Kidney tubule cell (primary cell): ENCODE measurements around the gene PTPRC.

ENCODE experiments used
- DNase-seq: peaks from one replicate; pipeline ENCODE4 v3.0.0-alpha.2; 2018; ENCODE audit warnings: low spot score

Gene PTPRC

GRCh38 chr1:198643808-198644207, 5.0 kb downstream of the PTPRC start:
- DNase-seq, result no peak

GRCh38 chr1:198647055-198647454, 8.2 kb downstream of the PTPRC start:
- DNase-seq, result no peak

GRCh38 chr1:198648592-198648991, 9.8 kb downstream of the PTPRC start:
- DNase-seq, result no peak

- no peak for DNase-seq
Observed at GRCh38 chr1:198649232-198649967, 10.6 kb downstream of the PTPRC start.

- no peak for DNase-seq
Observed at GRCh38 chr1:198649968-198650338, 11.1 kb downstream of the PTPRC start.

- no peak for DNase-seq
Observed at GRCh38 chr1:198650506-198650905, 11.7 kb downstream of the PTPRC start.

- no peak for DNase-seq
Observed at GRCh38 chr1:198651650-198652400, 13.0 kb downstream of the PTPRC start.

GRCh38 chr1:198653808-198654413, 15.1 kb downstream of the PTPRC start:
- no peak for DNase-seq

- DNase-seq, result peak; percentile 70
Observed at GRCh38 chr1:198655459-198656121, 16.8 kb downstream of the PTPRC start.

GRCh38 chr1:198656500-198656932, 17.7 kb downstream of the PTPRC start:
- no peak for DNase-seq

GRCh38 chr1:198657550-198658064, 18.8 kb downstream of the PTPRC start:
- DNase-seq, result peak; percentile 49

GRCh38 chr1:198660341-198661261, 21.8 kb downstream of the PTPRC start:
- DNase-seq, result no peak

- no peak for DNase-seq
Observed at GRCh38 chr1:198662821-198663220, 24.0 kb downstream of the PTPRC start.

- no peak for DNase-seq
Observed at GRCh38 chr1:198664068-198664788, 25.4 kb downstream of the PTPRC start.

GRCh38 chr1:198667186-198667585, 28.3 kb downstream of the PTPRC start:
- DNase-seq, result no peak

GRCh38 chr1:198667807-198668206, 29.0 kb downstream of the PTPRC start:
- DNase-seq, result no peak

- peak; percentile 86 for DNase-seq
Observed at GRCh38 chr1:198669023-198669698, 30.3 kb downstream of the PTPRC start.

GRCh38 chr1:198669771-198670170, 30.9 kb downstream of the PTPRC start:
- DNase-seq, result no peak

GRCh38 chr1:198671136-198671535, 32.3 kb downstream of the PTPRC start:
- DNase-seq, result no peak

GRCh38 chr1:198672124-198672523, 33.3 kb downstream of the PTPRC start:
- peak; percentile 59 for DNase-seq
